ENCODE results near the gene USH1C. TPM values are rescaled to one million over a fixed set of nuclear protein-coding genes. Genes with fewer than 3 reads are reported as not detected.

Gene USH1C
- total and polyA plus RNA-seq, 2 of the 4 experiments (the other 2 are of a cell fraction) = not detected

DNA sequence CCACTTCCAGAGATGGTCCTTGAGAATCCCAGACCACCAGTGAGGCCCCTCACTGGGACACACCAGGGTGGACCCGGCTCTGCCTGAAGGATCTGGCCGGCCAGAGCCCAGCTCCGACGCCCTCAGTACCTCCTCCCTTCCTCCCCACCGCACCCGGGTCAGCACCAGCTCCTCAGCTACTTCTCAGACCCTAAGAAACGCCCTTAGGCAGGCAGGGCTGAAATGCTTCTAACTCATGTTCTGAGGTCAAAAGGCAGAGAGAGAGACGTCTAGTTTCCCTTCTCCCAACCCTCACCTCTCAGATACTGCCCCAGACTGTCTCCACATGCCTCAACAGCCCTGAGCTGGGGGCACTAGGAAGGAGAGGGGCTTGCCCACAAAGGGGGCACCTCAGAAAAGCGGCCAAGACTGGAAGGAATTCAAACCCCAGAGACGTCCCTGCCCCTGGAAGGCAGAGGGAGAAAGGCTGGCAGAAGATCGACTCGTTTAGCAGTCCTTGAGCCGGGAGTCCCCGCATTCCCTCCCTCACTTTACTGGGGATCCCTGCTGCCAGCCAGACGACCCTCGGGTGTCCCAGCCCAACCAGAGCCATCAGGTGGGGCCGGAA is 539 bp downstream of the USH1C start:
- ChIA-PET CTCF (no interaction called here), POLR2A (ENCODE audit: unreplicated experiment) (no interaction called here)
- no peak overlapping the region for H3K23ac ChIP-seq (ENCODE audit: low read depth, low read length)
- H3K27ac ChIP-seq (ENCODE audit: insufficient read depth, low read length) = no peak overlapping the region
- H3K9ac ChIP-seq (ENCODE audit: low read depth, low read length) = no peak overlapping the region
- in situ Hi-C loops (cut with MboI; ENCODE audit: low sequenced_read_pairs) = no loop called here
- H3K56ac ChIP-seq (ENCODE audit: extremely low read depth, insufficient read depth, low read length) = no peak overlapping the region
- H3K4ac ChIP-seq (ENCODE audit: low read depth, low read length) = no peak overlapping the region
- H3K9me3 ChIP-seq (ENCODE audit: control insufficient read depth, insufficient read depth, low read length) = no peaks in the 10 kb centered on the region
- no peak overlapping the region for H2BK5ac ChIP-seq (ENCODE audit: low read depth, low read length, poor library complexity, severe bottlenecking)
- no peak overlapping the region for H3K14ac ChIP-seq (replicated peaks; ENCODE audit: low read depth, low read length)
- no peaks in the 10 kb centered on the region for H3K36me3 ChIP-seq (ENCODE audit: control insufficient read depth, insufficient read depth, low read length)
- H2AK9ac ChIP-seq (replicated peaks; ENCODE audit: low read depth, low read length, poor library complexity) = no peak overlapping the region
- no peaks in the 10 kb centered on the region for H3K9me1 ChIP-seq (ENCODE audit: insufficient read depth, low read length)
- no peak overlapping the region for H2AK5ac ChIP-seq (ENCODE audit: low read depth, low read length)
- no peak overlapping the region for H3K4me2 ChIP-seq (ENCODE audit: low read depth, low read length)
- DNase-seq = no peak
- TF ChIP-seq CEBPB (IDR thresholded peaks at IDR 0.05; ENCODE audit: low read depth, low read length) (no peak), SMC3 (IDR thresholded peaks at IDR 0.05; ENCODE audit: low read depth, low read length) (no peak)
- no peak overlapping the region for H3K4me3 ChIP-seq (ENCODE audit: insufficient read depth, low read depth, low read length)
- 39% methylated on average over 6 of the region's 17 CpGs; no CpG with 5 or more reads in 1 of the 2 experiments for WGBS, 2 experiments (ENCODE audit: extremely low coverage in 2 of 2, insufficient read length in 1 of 2)
- H2BK20ac ChIP-seq (ENCODE audit: low read depth, low read length) = no peak overlapping the region
- H2AFZ ChIP-seq (replicated peaks; ENCODE audit: low read length, poor library complexity) = no peak overlapping the region
- no peak overlapping the region for H2BK120ac ChIP-seq (ENCODE audit: low read depth, low read length)
- dilution Hi-C loops (cut with HindIII; ENCODE audit: low sequenced_read_pairs, unreplicated experiment) = no loop called here
- no peak for ATAC-seq (ENCODE audit: low read depth)
- no TSS peak for BruUV-seq (replicated peaks)
- no peak overlapping the region for H3K18ac ChIP-seq (ENCODE audit: low read depth, low read length)
- H3K79me1 ChIP-seq (ENCODE audit: low read depth in 1 of 2, low read length in 2 of 2) = no peaks in the 10 kb centered on the region
- no peaks in the 10 kb centered on the region for H4K20me1 ChIP-seq (ENCODE audit: insufficient read depth, low read length)
- H4K5ac ChIP-seq (ENCODE audit: low read depth, low read length) = no peak overlapping the region
- no peak overlapping the region for H4K91ac ChIP-seq (ENCODE audit: insufficient read depth, low read depth, low read length)
- H4K8ac ChIP-seq (ENCODE audit: low read depth in 2 of 2, low read length in 2 of 2) = no peak overlapping the region
- H3K27me3 ChIP-seq (ENCODE audit: control insufficient read depth, insufficient read depth, low read length) = peaks cover 18% of the 10 kb centered on the region
- no peaks in the 10 kb centered on the region for H3K4me1 ChIP-seq (ENCODE audit: control insufficient read depth, insufficient read depth, low read length)
- H2BK15ac ChIP-seq (ENCODE audit: low read depth, low read length) = no peak overlapping the region
- intact Hi-C loops (cut with micrococcal nuclease) = no loop called here

All from IMR-90 (cell line).